ENCODE results near the gene JCAD. TPM values are rescaled to one million over a fixed set of nuclear protein-coding genes. Genes with fewer than 3 reads are reported as not detected.
A peak's percentile ranks its signal among the peaks of the same experiment; 100 is the strongest.

JCAD gene
- total RNA-seq, 1 experiment from 2014 or later = 3.9 TPM

DNA sequence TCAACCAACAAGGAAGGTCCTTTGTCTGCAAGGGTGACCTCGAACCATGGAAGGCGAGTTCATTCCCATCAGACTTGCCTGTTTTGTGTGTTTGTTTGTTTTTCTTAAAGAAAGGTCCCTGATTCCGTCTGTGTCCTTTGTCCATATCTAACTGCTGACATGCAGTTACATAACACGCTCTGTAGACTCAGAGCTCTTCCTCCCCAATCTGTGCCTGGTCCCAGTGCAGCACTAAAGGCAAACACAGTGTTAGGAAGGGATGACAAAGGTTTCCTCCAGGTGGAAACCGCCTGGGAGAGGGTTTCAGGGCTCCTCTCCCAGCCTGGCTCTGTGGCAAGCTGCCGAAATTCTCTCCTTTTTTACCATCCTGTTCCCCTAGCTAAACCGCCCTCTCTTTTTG lies 13.4 kb downstream of the JCAD start:
- Histone ChIP-seq H3K36me3 (replicated peaks; ENCODE audit: control insufficient read depth, insufficient read depth, low read length) (no peaks in the 10 kb centered on the region), H3K4me3 (ENCODE audit: insufficient read depth, low read depth, low read length) (no peak overlapping the region), H3K27me3 (ENCODE audit: control insufficient read depth, insufficient read depth, low read length) (no peaks in the 10 kb centered on the region)
- no peak for DNase-seq

DNA sequence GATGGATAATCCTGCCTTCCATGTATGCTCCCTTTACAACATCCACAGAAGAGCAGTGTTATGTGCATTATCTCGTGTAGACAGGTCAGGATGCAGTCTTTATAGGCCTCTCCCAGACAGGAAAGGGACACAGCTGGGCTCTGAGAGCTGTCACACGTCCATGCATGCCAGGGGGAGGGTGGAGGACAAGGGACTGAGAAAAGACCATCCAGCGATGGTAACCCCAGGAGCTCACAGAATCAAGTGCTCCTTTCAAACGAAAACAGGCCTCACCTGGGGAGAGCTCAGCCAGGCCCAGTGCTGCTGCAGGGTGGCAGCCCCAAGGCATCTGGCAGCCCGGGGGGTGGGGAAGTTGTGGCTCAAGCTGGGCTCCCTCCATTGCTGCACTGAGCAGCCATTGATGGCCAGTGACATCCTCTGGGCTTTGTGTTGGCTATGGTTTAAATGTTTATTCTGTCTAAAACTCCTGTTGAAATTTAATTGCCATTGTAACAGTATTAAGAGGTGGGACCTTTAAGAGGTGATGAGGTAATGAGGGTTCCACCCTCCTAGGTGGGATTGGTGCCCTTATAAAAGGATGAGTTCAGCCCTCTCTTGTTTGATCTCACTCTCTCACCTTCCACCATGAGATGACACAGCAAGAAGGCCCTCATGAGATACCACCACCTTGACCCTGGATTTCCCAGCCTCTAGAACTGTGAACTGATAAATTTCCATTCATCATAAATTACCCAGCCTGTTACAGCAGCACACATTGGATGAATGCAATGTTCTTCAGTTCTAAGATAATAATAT lies 15.7 kb downstream of the JCAD start:
- Histone ChIP-seq H3K4me3 (ENCODE audit: insufficient read depth, low read depth, low read length) (no peak overlapping the region), H3K27me3 (ENCODE audit: control insufficient read depth, insufficient read depth, low read length) (no peaks in the 10 kb centered on the region), H3K36me3 (replicated peaks; ENCODE audit: control insufficient read depth, insufficient read depth, low read length) (no peaks in the 10 kb centered on the region)
- DNase-seq = no peak

DNA sequence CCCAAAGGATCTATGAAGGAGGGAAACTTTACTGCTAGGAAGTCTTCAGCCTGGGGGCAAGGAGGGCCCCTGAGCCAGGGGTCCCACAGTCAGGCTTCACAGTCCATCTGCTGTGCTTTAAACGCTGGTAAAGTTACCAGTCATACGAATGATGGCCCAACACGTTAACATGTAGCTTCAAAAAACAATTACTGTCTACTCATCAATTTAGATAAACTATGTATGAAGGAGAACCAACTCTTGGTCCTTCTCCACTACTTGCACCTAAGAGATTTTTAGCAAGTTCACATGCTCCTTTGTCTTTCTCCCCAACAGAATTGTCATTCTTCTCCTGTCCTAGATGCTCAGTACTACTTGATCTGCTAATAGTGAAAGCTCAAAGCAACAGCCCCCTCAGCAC lies 16.6 kb downstream of the JCAD start:
- no peak for DNase-seq
- Histone ChIP-seq H3K36me3 (replicated peaks; ENCODE audit: control insufficient read depth, insufficient read depth, low read length) (no peaks in the 10 kb centered on the region), H3K4me3 (ENCODE audit: insufficient read depth, low read depth, low read length) (no peak overlapping the region), H3K27me3 (ENCODE audit: control insufficient read depth, insufficient read depth, low read length) (no peaks in the 10 kb centered on the region)

DNA sequence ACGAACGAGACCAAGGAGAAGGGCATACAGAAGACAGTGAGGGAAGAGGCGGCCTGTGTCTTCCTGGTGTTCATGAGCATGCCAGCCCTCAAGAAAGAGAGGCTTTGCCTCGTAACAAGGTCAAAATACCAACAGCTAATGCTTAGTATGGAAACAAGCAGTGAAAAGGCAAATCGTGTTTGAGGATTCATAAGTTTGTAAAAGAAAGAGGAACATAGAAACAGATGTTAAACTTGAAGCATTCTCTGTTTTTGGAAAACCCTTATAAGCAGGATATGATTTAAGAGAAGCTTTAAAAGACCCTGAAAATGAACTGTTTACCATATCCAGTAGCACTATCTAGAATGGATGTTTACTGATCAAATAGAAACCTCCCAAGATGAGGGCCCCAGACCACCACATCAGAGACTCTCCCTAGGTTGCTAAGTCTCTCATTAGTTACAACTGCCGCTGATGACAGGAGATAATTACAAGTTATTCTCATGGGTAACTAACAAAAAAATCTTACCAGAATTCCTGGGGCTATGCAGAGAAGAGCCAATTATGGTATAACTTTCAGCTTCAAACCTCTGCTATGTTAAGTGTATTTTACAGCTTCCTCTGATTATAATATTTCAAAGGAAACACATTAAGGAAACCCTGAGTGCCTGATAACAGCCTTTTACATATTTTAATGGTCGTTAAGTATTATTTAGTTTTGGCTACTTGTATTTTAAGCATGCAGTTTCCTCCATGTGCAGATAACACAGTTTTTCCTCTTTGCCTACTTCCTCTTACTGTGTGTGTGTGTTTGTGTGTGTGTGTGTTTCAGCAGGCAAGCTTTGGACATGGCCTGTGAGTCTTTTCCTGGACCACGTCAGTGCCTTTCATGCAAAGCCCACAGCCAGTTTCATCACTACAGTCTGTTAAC lies 17.9 kb downstream of the JCAD start:
- Histone ChIP-seq H3K36me3 (replicated peaks; ENCODE audit: control insufficient read depth, insufficient read depth, low read length) (no peaks in the 10 kb centered on the region), H3K27me3 (ENCODE audit: control insufficient read depth, insufficient read depth, low read length) (no peaks in the 10 kb centered on the region), H3K4me3 (ENCODE audit: insufficient read depth, low read depth, low read length) (no peak overlapping the region)
- no peak for DNase-seq

DNA sequence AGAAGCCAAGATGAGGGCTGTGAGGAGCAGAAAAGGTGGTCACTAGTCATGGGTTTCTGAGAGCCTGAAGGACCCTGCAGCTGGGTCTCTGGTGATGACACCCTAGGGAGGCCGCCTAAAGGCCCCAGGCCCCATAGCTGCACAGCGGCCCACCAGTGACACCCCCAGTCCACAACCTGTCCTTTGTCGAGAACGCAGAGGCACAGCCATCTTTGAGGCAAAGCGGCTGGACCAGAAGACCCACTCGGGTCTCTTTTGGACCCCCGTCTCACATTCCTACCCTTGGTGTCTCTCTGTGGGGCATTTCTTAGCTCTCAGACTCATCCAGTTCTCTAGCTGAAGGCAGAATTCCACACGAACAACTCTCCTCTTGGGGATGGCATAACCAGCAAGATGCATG lies 18.8 kb downstream of the JCAD start:
- Histone ChIP-seq H3K27me3 (ENCODE audit: control insufficient read depth, insufficient read depth, low read length) (no peaks in the 10 kb centered on the region), H3K4me3 (ENCODE audit: insufficient read depth, low read depth, low read length) (no peak overlapping the region), H3K36me3 (replicated peaks; ENCODE audit: control insufficient read depth, insufficient read depth, low read length) (no peaks in the 10 kb centered on the region)
- DNase-seq = no peak

DNA sequence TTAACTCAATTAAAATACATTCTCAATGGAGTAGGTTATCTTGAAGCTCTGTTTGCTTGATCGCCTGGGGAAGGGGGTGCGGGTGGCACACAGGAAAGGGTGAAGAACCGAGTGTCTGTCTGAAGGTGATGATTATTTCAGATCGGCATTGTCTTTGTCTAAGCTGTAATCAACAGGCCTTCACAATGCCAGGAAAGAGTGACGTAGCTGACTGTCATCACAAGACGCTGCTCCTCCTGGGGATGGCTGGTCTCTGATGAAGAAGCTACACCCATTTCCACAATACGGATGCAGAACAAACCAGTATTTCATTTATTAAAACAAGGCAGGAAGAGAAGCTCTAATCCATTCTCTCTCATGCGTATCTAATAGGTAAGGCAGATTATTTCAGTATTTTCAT lies 19.4 kb downstream of the JCAD start:
- Histone ChIP-seq H3K36me3 (replicated peaks; ENCODE audit: control insufficient read depth, insufficient read depth, low read length) (no peaks in the 10 kb centered on the region), H3K27me3 (ENCODE audit: control insufficient read depth, insufficient read depth, low read length) (no peaks in the 10 kb centered on the region), H3K4me3 (ENCODE audit: insufficient read depth, low read depth, low read length) (no peak overlapping the region)
- no peak for DNase-seq

DNA sequence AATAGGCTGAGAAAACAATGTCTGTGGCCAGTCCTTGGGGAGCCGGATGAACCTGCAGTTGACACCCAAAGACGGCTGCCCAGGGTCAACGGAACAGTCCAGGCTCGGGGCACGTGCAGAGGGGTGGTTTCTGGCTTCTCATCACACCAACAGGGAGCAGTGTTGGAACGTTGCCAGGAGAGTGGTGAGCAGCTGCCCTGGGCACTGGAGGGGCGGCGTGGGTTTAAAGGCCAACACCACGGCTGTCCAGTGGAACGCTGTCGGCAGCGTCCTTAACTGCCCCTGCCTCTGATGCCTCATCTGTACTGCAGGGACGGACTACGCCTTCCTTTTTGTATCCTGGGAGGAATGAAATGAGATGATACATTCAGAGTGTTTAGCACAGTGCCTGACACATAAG lies 19.8 kb downstream of the JCAD start:
- H3K4me3 ChIP-seq (ENCODE audit: insufficient read depth, low read depth, low read length) = no peak overlapping the region
- no peaks in the 10 kb centered on the region for H3K36me3 ChIP-seq (replicated peaks; ENCODE audit: control insufficient read depth, insufficient read depth, low read length)
- no peak for DNase-seq

DNA sequence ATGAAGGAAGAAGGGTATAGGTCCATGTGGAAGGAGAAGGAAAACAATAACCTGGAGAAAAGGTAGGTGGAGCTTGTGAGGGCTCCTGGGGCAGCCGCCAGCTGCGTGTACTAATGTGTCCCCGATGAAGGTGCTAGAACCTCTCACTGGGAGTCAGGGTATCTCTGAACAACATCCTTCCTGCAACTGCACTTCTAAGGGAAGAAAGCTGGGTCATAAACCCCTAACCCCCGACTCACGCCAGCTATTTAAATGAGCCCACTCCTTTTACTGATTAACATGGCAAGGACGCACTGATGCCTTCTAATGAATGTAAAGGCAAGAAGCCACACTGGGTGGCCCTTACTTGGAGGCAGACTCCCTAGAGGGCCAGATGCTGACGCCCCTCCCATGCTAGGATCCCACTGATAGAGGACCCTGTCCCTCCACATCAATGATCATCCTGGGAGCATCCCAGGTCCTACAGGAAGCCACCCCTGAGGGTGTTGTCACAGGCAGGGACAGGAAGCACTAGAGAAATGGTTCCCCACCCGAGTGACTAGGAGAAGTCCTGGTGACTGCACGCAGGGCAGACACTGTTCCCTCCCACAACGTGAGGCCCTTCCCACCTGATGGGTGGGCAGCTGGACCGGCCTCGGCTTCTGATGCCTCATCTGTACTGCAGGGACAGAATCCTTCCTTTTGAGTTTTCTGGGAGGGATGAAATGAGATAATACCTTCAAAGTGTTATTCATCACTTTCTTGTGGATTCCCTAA lies 20.4 kb downstream of the JCAD start:
- no peak for DNase-seq
- Histone ChIP-seq H3K27me3 (ENCODE audit: control insufficient read depth, insufficient read depth, low read length) (no peaks in the 10 kb centered on the region), H3K36me3 (replicated peaks; ENCODE audit: control insufficient read depth, insufficient read depth, low read length) (no peaks in the 10 kb centered on the region), H3K4me3 (ENCODE audit: insufficient read depth, low read depth, low read length) (no peak overlapping the region)

More for the DNA sequence above, 19.8 kb downstream of the JCAD start:
- no peaks in the 10 kb centered on the region for H3K27me3 ChIP-seq (ENCODE audit: control insufficient read depth, insufficient read depth, low read length)

DNA sequence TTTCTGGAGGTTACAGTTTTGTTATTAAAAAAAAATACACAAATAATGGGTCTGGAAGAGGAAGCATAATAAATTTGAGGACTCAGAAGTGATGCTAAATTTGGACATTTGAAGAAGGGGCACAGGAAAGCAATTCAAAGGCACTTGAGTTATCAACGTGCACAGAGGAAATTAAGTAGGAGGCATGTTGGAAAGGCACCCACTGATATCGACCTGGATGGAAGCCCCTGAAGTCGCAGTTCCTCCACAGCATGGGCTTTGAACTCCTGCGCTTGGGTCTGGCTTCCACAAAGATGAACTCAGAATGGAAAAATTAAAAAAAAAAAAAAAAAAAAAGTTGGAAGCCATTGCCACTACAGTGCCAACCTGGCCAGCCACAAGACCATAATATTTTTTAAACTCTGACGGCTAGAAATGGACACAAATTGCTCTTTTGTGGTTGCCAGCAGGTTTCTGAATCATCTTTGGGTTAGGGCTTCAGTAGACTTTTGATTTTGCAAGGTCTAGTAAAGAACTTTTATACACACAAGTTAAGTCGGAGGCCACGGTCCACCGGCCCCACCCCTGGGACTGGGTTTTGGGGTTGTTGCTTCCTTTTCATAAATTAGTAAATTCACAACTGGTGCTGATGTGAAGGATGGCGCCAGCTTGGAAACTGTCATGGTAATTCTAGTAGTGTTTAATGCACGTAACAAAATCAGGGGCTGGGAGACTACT lies 21.6 kb downstream of the JCAD start:
- H3K27me3 ChIP-seq (ENCODE audit: control insufficient read depth, insufficient read depth, low read length) = no peaks in the 10 kb centered on the region
- DNase-seq = no peak

DNA sequence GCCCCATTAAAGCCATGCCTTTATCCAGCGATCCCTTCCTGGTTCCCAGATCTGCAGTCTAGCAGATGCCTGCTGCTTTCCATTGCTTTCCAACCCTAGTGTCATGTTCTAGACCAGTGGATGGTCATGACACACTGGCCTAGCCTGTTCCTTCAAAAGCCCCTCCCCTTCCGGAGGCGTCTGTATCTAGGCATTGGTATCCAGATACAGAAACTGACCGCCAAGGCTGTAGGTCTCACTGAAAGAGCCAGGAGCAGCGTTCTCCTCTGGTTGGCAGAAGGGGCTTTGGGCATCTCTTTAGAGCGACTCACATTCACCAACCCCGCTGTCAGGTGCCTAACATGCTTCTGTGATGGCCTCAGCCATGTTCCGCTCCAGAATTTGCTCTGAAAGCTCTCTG lies 22.6 kb downstream of the JCAD start:
- no peaks in the 10 kb centered on the region for H3K36me3 ChIP-seq (replicated peaks; ENCODE audit: control insufficient read depth, insufficient read depth, low read length)
- no peak for DNase-seq
- no peaks in the 10 kb centered on the region for H3K27me3 ChIP-seq (ENCODE audit: control insufficient read depth, insufficient read depth, low read length)
- no peak overlapping the region for H3K4me3 ChIP-seq (ENCODE audit: insufficient read depth, low read depth, low read length)

More for the DNA sequence above, 21.6 kb downstream of the JCAD start:
- H3K4me3 ChIP-seq (ENCODE audit: insufficient read depth, low read depth, low read length) = no peak overlapping the region
- no peaks in the 10 kb centered on the region for H3K36me3 ChIP-seq (replicated peaks; ENCODE audit: control insufficient read depth, insufficient read depth, low read length)

DNA sequence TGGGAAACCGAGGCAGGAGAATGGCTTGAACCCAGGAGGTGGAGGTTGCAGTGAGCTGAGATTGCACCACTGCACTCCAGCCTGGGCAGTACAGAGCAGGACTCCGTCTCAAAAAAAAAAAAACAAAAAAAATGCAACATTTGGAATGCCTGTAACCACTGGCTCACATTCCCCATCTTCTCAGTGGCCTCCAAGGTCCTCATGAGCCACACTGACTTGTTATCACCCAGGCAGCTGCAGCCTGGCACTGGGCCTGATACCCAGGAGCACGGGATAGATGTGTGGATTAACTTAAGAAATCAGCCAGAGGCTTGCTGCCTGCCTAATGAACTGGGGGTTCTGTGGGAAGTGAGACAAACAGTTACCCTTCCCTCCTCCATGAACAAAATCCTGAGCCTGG lies 23.0 kb downstream of the JCAD start:
- no peak for DNase-seq
- H3K27me3 ChIP-seq (ENCODE audit: control insufficient read depth, insufficient read depth, low read length) = no peaks in the 10 kb centered on the region
- no peaks in the 10 kb centered on the region for H3K36me3 ChIP-seq (replicated peaks; ENCODE audit: control insufficient read depth, insufficient read depth, low read length)
- no peak overlapping the region for H3K4me3 ChIP-seq (ENCODE audit: insufficient read depth, low read depth, low read length)

DNA sequence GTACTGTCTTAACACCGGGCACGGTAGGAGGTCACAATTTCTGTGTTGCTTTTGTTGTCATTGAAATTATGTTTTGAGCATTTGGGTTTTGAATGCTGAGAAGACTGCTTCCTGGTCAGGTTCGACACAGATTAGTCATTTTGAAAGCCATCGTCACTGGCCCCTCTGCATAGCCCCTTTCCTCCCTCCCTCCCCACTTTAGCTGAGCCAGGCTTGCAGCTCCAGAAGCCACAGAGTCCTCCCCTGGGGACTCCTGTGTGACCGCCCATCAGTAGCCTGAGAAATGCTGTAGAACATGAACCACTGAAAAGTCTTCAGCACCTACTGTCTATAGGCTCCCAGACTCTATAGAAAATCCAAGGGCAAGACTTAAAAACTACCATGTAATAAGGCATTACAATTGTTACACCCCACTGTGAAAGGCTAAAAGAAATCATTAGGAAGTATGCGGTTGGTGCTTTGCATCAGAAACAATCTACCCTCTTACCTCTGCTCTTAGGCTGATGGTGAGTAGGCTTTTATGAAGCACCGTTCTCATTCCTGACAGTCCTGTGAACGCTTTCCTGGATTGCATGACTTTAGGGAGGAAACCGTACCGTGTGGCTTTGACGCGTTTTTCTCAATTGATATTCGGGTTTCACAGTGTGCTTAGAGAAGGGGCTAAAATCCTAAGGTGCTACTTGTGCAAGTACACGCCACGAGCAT lies 24.8 kb downstream of the JCAD start:
- Histone ChIP-seq H3K27me3 (ENCODE audit: control insufficient read depth, insufficient read depth, low read length) (no peaks in the 10 kb centered on the region), H3K36me3 (replicated peaks; ENCODE audit: control insufficient read depth, insufficient read depth, low read length) (no peaks in the 10 kb centered on the region), H3K4me3 (ENCODE audit: insufficient read depth, low read depth, low read length) (no peak overlapping the region)
- peak; percentile 69 for DNase-seq

DNA sequence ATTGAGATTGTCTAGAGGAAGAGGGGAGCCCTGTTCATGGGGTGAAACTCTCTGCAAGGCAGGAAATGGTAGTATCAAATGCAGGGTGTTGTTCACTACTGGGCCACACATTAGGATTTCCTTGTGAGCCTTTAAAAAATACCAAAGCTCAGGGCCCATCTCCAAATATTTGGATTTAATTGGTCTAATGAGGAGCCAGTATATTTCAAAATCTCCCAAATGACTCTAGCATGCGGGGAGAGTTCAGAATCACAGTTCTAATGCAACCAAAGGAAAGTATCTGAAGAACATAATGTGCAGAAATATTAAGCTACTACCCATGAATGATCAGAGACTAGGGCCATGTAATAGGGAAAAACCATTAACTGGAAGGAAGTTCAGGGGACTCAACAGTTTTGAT lies 27.3 kb downstream of the JCAD start:
- Histone ChIP-seq H3K4me3 (ENCODE audit: insufficient read depth, low read depth, low read length) (no peak overlapping the region), H3K36me3 (replicated peaks; ENCODE audit: control insufficient read depth, insufficient read depth, low read length) (no peaks in the 10 kb centered on the region), H3K27me3 (ENCODE audit: control insufficient read depth, insufficient read depth, low read length) (no peaks in the 10 kb centered on the region)
- no peak for DNase-seq

DNA sequence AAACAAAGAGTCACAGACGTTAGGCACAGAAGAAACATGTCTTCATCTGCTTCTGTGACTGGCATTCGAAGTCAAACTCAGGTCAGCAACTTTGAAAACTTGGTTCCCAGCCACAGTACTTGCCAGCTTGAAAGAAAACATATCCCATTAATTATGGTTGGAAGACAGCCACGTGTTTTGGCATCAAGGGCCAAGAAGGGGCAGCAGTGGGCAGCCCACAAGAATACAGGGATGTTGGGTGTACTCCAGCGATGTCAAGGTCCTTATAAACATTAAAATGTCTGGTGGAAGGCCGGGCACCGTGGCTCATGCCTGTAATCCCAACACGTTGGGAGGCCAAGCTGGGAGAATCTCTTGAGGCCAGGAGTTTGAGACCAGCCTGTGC lies 29.5 kb downstream of the JCAD start:
- Histone ChIP-seq H3K4me3 (ENCODE audit: insufficient read depth, low read depth, low read length) (no peak overlapping the region), H3K27me3 (ENCODE audit: control insufficient read depth, insufficient read depth, low read length) (no peaks in the 10 kb centered on the region), H3K36me3 (replicated peaks; ENCODE audit: control insufficient read depth, insufficient read depth, low read length) (no peaks in the 10 kb centered on the region)
- no peak for DNase-seq

Data from H7 (cell line).